ENCODE results near the gene GTPBP4.

Gene GTPBP4

GRCh38 chr10:1033601-1034000 lies 45.4 kb downstream of the GTPBP4 start:
- Histone ChIP-seq H3K4me3 (ENCODE audit: low read length) (no peak overlapping the region), H2AFZ (ENCODE audit: low read depth, low read length) (no peak overlapping the region), H3K27me3 (ENCODE audit: low read depth, low read length) (no peaks in the 10 kb centered on the region), H4K20me1 (ENCODE audit: insufficient read depth, low read length) (0 out of 2 replicates have a peak, but pooled peaks cover 5% of the 10 kb centered on the region), H3K27ac (ENCODE audit: low read length) (no peak overlapping the region), H3K4me1 (ENCODE audit: low read length) (peaks cover 21% of the 10 kb centered on the region), H3K36me3 (replicated peaks; ENCODE audit: low read depth, low read length) (peaks cover 12% of the 10 kb centered on the region), H3K79me2 (ENCODE audit: low read length) (no peaks in the 10 kb centered on the region), H3K4me2 (ENCODE audit: low read length) (no peak overlapping the region), H3K9me3 (ENCODE audit: insufficient read depth, low read length) (no peaks in the 10 kb centered on the region), H3K9ac (ENCODE audit: low read length) (no peak overlapping the region)
- TF ChIP-seq EZH2phosphoT487 (IDR thresholded peaks at IDR 0.05; ENCODE audit: low read depth), result no peak
- TF ChIP-seq, protein P1, sequence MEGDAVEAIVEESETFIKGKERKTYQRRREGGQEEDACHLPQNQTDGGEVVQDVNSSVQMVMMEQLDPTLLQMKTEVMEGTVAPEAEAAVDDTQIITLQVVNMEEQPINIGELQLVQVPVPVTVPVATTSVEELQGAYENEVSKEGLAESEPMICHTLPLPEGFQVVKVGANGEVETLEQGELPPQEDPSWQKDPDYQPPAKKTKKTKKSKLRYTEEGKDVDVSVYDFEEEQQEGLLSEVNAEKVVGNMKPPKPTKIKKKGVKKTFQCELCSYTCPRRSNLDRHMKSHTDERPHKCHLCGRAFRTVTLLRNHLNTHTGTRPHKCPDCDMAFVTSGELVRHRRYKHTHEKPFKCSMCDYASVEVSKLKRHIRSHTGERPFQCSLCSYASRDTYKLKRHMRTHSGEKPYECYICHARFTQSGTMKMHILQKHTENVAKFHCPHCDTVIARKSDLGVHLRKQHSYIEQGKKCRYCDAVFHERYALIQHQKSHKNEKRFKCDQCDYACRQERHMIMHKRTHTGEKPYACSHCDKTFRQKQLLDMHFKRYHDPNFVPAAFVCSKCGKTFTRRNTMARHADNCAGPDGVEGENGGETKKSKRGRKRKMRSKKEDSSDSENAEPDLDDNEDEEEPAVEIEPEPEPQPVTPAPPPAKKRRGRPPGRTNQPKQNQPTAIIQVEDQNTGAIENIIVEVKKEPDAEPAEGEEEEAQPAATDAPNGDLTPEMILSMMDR (IDR thresholded peaks at IDR 0.05; ENCODE audit: low read depth, low read length), result no peak

DNA sequence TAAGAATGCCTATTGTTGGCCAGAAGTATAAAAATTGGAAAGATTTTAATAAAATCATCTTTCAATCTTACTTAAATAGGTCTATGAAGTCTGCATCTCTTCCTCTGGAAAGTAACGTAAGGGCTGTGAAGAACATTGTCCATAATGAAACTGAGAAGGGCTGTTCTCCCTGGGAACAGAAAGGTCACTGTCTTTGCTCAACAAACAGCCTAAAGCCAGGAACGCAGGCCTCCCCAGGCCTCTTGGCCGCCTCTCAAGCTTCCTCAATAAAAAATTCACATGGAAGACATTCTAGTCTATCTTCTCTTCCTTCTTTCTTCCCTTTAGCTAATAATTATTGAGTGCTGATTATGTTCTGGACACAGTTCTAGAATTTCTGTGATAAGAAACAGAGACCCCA lies 46.5 kb downstream of the GTPBP4 start:
- no peak overlapping the region for H3K27ac ChIP-seq (ENCODE audit: low read length)
- H3K9me3 ChIP-seq (ENCODE audit: insufficient read depth, low read length), result no peaks in the 10 kb centered on the region
- no peaks in the 10 kb centered on the region for H3K79me2 ChIP-seq (ENCODE audit: low read length)
- no peak overlapping the region for H2AFZ ChIP-seq (ENCODE audit: low read depth, low read length)
- 0 out of 2 replicates have a peak, but pooled peaks cover 5% of the 10 kb centered on the region for H4K20me1 ChIP-seq (ENCODE audit: insufficient read depth, low read length)
- no peak overlapping the region for H3K4me2 ChIP-seq (ENCODE audit: low read length)
- no peak for TF ChIP-seq EZH2phosphoT487 (IDR thresholded peaks at IDR 0.05; ENCODE audit: low read depth)
- TF ChIP-seq, protein P1 (IDR thresholded peaks at IDR 0.05; ENCODE audit: low read depth, low read length), result no peak
- peaks cover 21% of the 10 kb centered on the region for H3K4me1 ChIP-seq (ENCODE audit: low read length)
- no peak overlapping the region for H3K9ac ChIP-seq (ENCODE audit: low read length)
- peaks cover 17% of the 10 kb centered on the region for H3K36me3 ChIP-seq (replicated peaks; ENCODE audit: low read depth, low read length)
- H3K27me3 ChIP-seq (ENCODE audit: low read depth, low read length), result no peaks in the 10 kb centered on the region
- H3K4me3 ChIP-seq (ENCODE audit: low read length), result no peak overlapping the region

GRCh38 chr10:1035201-1035600 lies 47.0 kb downstream of the GTPBP4 start:
- H3K9me3 ChIP-seq (ENCODE audit: insufficient read depth, low read length), result no peaks in the 10 kb centered on the region
- H3K79me2 ChIP-seq (ENCODE audit: low read length), result peaks cover 2% of the 10 kb centered on the region; the same call in 1 of the 2 replicates
- H3K27me3 ChIP-seq (ENCODE audit: low read depth, low read length), result no peaks in the 10 kb centered on the region
- H3K4me2 ChIP-seq (ENCODE audit: low read length), result peak overlapping the region; percentile 55
- H3K4me3 ChIP-seq (ENCODE audit: low read length), result no peak overlapping the region
- peaks cover 21% of the 10 kb centered on the region for H3K4me1 ChIP-seq (ENCODE audit: low read length)
- no peak for TF ChIP-seq EZH2phosphoT487 (IDR thresholded peaks at IDR 0.05; ENCODE audit: low read depth)
- TF ChIP-seq, protein P1 (IDR thresholded peaks at IDR 0.05; ENCODE audit: low read depth, low read length), result no peak
- no peak overlapping the region for H2AFZ ChIP-seq (ENCODE audit: low read depth, low read length)
- no peak overlapping the region for H3K9ac ChIP-seq (ENCODE audit: low read length)
- H3K36me3 ChIP-seq (replicated peaks; ENCODE audit: low read depth, low read length), result peaks cover 21% of the 10 kb centered on the region
- H3K27ac ChIP-seq (ENCODE audit: low read length), result peak overlapping the region; percentile 77; the same call in 1 of the 2 replicates
- peaks cover 8% of the 10 kb centered on the region for H4K20me1 ChIP-seq (ENCODE audit: insufficient read depth, low read length)

GRCh38 chr10:1036341-1036791 lies 48.1 kb downstream of the GTPBP4 start:
- H3K9me3 ChIP-seq (ENCODE audit: insufficient read depth, low read length), result no peaks in the 10 kb centered on the region
- H3K4me2 ChIP-seq (ENCODE audit: low read length), result peak overlapping the region; percentile 55
- H3K27ac ChIP-seq (ENCODE audit: low read length), result peak overlapping the region; percentile 77
- peak overlapping the region; percentile 10; the same call in 1 of the 2 replicates for H3K9ac ChIP-seq (ENCODE audit: low read length)
- H3K27me3 ChIP-seq (ENCODE audit: low read depth, low read length), result no peaks in the 10 kb centered on the region
- H4K20me1 ChIP-seq (ENCODE audit: insufficient read depth, low read length), result peaks cover 10% of the 10 kb centered on the region
- peaks cover 21% of the 10 kb centered on the region for H3K4me1 ChIP-seq (ENCODE audit: low read length)
- no peak overlapping the region for H2AFZ ChIP-seq (ENCODE audit: low read depth, low read length)
- TF ChIP-seq, protein P1 (IDR thresholded peaks at IDR 0.05; ENCODE audit: low read depth, low read length), result no peak
- TF ChIP-seq EZH2phosphoT487 (IDR thresholded peaks at IDR 0.05; ENCODE audit: low read depth), result no peak
- H3K36me3 ChIP-seq (replicated peaks; ENCODE audit: low read depth, low read length), result peaks cover 25% of the 10 kb centered on the region
- H3K79me2 ChIP-seq (ENCODE audit: low read length), result peaks cover 3% of the 10 kb centered on the region; the same call in 1 of the 2 replicates
- H3K4me3 ChIP-seq (ENCODE audit: low read length), result peak overlapping the region; percentile 26; the same call in 1 of the 2 replicates

Data from OCI-LY3 (cell line).